AG04449 (cell line): ENCODE results near the gene CTSZ.

Experiments
- CTCF ChIA-PET: fragments of 350-600 bp; formaldehyde crosslinking; extraction: SDS; loops from one replicate; lab custom pipeline; 2021; ENCODE audit warnings: antibody characterized with exemption; lab: Yijun Ruan, JAX
- POLR2A ChIA-PET: fragments of 400-600, 350-600 bp; formaldehyde crosslinking; extraction: SDS; loops from one replicate; lab custom pipeline; 2020; ENCODE audit warnings: antibody characterized with exemption, inconsistent platforms; lab: Yijun Ruan, JAX
- DNase-seq: peaks from one replicate; pipeline ENCODE4 v3.0.0-alpha.2; 2010; ENCODE audit warnings: low read depth, low spot score
- H3K4me3 ChIP-seq: 2 replicates; pipeline ENCODE4 v1.5.1; 2011; ENCODE audit warnings: low read depth, mild to moderate bottlenecking, control low read depth, low read length
- CTCF ChIP-seq: IDR thresholded peaks from one replicate; pipeline ENCODE4 v1.5.1; 2011; ENCODE audit warnings: mild to moderate bottlenecking, moderate library complexity, low read length, control low read depth, inconsistent platforms; ENCODE audit not compliant: insufficient read depth; ENCODE audit errors: missing control alignments

Gene CTSZ

GRCh38 chr20:58973866-58974265, 33.2 kb downstream of the CTSZ start:
- POLR2A ChIA-PET: no interaction called here
- CTCF ChIA-PET: interaction anchor here (1.2 kb wide), 1 partner anchor 35 kb away, joined by 3 read pairs; no protein-coding TSS in a partner anchor
- H3K4me3 ChIP-seq: no peak overlapping the region
- DNase-seq: no peak
- no peak for TF ChIP-seq CTCF

GRCh38 chr20:58973179-58973578, 33.9 kb downstream of the CTSZ start:
- no peak overlapping the region for H3K4me3 ChIP-seq
- ChIA-PET POLR2A (interaction anchor here (0.7 kb wide), 1 partner anchor 135 kb away, joined by 4 read pairs; no protein-coding TSS in a partner anchor), CTCF (interaction anchor here (1.2 kb wide), 1 partner anchor 34 kb away, joined by 3 read pairs; no protein-coding TSS in a partner anchor)
- DNase-seq: no peak
- TF ChIP-seq CTCF: no peak

GRCh38 chr20:58971429-58971828, 35.6 kb downstream of the CTSZ start:
- POLR2A ChIA-PET: no interaction called here
- DNase-seq: no peak
- CTCF ChIA-PET: interaction anchor here (1.3 kb wide), 1 partner anchor 29 kb away, joined by 3 read pairs; no protein-coding TSS in a partner anchor
- no peak for TF ChIP-seq CTCF
- H3K4me3 ChIP-seq: no peak overlapping the region

GRCh38 chr20:58970146-58970545, 36.9 kb downstream of the CTSZ start:
- H3K4me3 ChIP-seq: no peak overlapping the region
- TF ChIP-seq CTCF: no peak
- ChIA-PET CTCF (no interaction called here), POLR2A (no interaction called here)
- DNase-seq: no peak

GRCh38 chr20:58969439-58969838, 37.6 kb downstream of the CTSZ start:
- POLR2A ChIA-PET: no interaction called here
- CTCF ChIA-PET: no interaction called here
- H3K4me3 ChIP-seq: no peak overlapping the region
- no peak for TF ChIP-seq CTCF
- no peak for DNase-seq

GRCh38 chr20:58967652-58968429, 39.2 kb downstream of the CTSZ start:
- TF ChIP-seq CTCF: no peak
- no peak for DNase-seq
- ChIA-PET CTCF (no interaction called here), POLR2A (no interaction called here)
- no peak overlapping the region for H3K4me3 ChIP-seq
